Esophagus muscularis mucosa (tissue), 4 donors: ENCODE results near the gene A1BG. TPM values are rescaled to one million over a fixed set of nuclear protein-coding genes. Genes with fewer than 3 reads are reported as not detected.

Experiments used
- DNase-seq: peaks from one replicate; pipeline ENCODE4 v3.0.0-alpha.2; 2017; ENCODE audit errors: extremely low spot score
- H3K27ac ChIP-seq, 4 donors: fragments of 200-600 bp; sonication (generic); replicated peaks in 1 of 4; 1 replicate in 3 of 4; 2 replicates in 1 of 4; pipeline ENCODE4 v1.5.1; 2016 to 2019; ENCODE audit warnings: mild to moderate bottlenecking in 1 of 4
- H3K27me3 ChIP-seq, 4 donors: fragments of 200-600 bp; sonication (generic); one replicate each; pipeline versions ENCODE4 v1.5.1 to v1.6.0; 2016 to 2019
- H3K36me3 ChIP-seq, 4 donors: fragments of 200-600 bp; sonication (generic); one replicate each; pipeline ENCODE4 v1.5.1; 2016 to 2019
- H3K4me1 ChIP-seq, 4 donors: fragments of 200-600 bp; sonication (generic); one replicate each; pipeline ENCODE4 v1.5.1; 2016 to 2019
- H3K4me3 ChIP-seq, 4 donors: fragments of 200-600 bp; sonication (generic); 1 replicate in 2 of 4; 2 replicates in 2 of 4; pipeline ENCODE4 v1.5.1; 2016 to 2019; ENCODE audit warnings: mild to moderate bottlenecking in 4 of 4, moderate library complexity in 1 of 4
- H3K9me3 ChIP-seq, 4 donors: fragments of 200-600 bp; sonication (generic); 1 replicate in 3 of 4; 2 replicates in 1 of 4; pipeline ENCODE4 v1.5.1; 2016 to 2019
- EP300 ChIP-seq: sonication (generic); formaldehyde crosslinking; IDR thresholded peaks from one replicate; pipeline ENCODE4 v1.6.1; 2017; ENCODE audit warnings: antibody characterized with exemption
- POLR2A ChIP-seq: fragments of 450-650 bp; IDR thresholded peaks from one replicate; pipeline ENCODE4 v1.6.1; 2017; ENCODE audit warnings: antibody characterized with exemption, moderate library complexity, mild to moderate bottlenecking, low read depth
- POLR2AphosphoS5 ChIP-seq, 2 donors: sonication (generic); formaldehyde crosslinking; IDR thresholded peaks; one replicate each; pipeline ENCODE4 v1.6.1; 2017; ENCODE audit warnings: antibody characterized with exemption in 2 of 2
- WGBS: methylation state at CpG from one replicate; pipeline ENCODE4 v1.1.5; 2018; 5-methylcytosine and 5-hydroxymethylcytosine counted together
- intact Hi-C: fragments of 100-400 bp; cut with DNase I; formaldehyde crosslinking; loops from one replicate; pipeline ENCODE4 v1.15.1; 2023
- total RNA-seq, 4 donors: library from RNA; depleted of rRNA; stranded (reverse); fragments of >200 nt; gene quantifications; one replicate each; pipeline versions ENCODE4 v1.1.0 to v1.2.1, GENCODE V29; 2016
- TF ChIP-seq, protein P1 (sequence below), 3 experiments: fragments of 200-600 bp in 2 of 3; fragments of 450-650 bp in 1 of 3; sonication (generic) in 2 of 3; IDR thresholded peaks; one replicate each; pipeline ENCODE4 v1.5.1; 2017 to 2019; ENCODE audit warnings: antibody characterized with exemption in 3 of 3, mild to moderate bottlenecking in 2 of 3, moderate library complexity in 1 of 3

Gene A1BG
- total RNA-seq, 4 donors from 2014 or later = 0.83 to 12.1 (median 9.5) TPM

DNA sequence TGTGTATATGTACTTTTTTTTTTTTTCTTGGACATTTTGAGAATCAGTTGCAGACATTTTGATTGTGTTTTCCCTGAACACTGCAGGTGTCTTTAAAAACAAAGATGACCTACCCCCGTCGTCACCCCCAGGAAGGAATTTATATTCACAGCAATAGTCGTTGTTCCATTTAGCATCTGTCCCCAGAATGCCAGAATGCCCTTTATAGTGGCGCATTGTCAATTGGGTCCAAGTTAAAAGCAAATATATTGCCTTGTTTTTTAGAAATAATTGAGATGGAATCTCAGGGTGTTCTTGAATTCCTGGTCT is 40.4 kb upstream of the A1BG start:
- H3K27me3 ChIP-seq = peaks cover 0 to 29% (median 15%) of the 10 kb centered on the region in 4 donors
- peaks cover 46 to 69% (median 60%) of the 10 kb centered on the region in 4 donors for H3K36me3 ChIP-seq
- intact Hi-C loops = no loop called here
- no peak for DNase-seq
- H3K9me3 ChIP-seq = no peaks in the 10 kb centered on the region
- no peak overlapping the region for H3K27ac ChIP-seq
- H3K4me3 ChIP-seq = no peak overlapping the region
- TF ChIP-seq POLR2A (no peak), EP300 (no peak), POLR2AphosphoS5 (IDR thresholded peaks at IDR 0.05) (no peak)
- TF ChIP-seq, protein P1, sequence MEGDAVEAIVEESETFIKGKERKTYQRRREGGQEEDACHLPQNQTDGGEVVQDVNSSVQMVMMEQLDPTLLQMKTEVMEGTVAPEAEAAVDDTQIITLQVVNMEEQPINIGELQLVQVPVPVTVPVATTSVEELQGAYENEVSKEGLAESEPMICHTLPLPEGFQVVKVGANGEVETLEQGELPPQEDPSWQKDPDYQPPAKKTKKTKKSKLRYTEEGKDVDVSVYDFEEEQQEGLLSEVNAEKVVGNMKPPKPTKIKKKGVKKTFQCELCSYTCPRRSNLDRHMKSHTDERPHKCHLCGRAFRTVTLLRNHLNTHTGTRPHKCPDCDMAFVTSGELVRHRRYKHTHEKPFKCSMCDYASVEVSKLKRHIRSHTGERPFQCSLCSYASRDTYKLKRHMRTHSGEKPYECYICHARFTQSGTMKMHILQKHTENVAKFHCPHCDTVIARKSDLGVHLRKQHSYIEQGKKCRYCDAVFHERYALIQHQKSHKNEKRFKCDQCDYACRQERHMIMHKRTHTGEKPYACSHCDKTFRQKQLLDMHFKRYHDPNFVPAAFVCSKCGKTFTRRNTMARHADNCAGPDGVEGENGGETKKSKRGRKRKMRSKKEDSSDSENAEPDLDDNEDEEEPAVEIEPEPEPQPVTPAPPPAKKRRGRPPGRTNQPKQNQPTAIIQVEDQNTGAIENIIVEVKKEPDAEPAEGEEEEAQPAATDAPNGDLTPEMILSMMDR (IDR thresholded peaks at IDR 0.05) = no peak
- WGBS = 82% methylated on average over 4 of the region's 4 CpGs
- H3K4me1 ChIP-seq = peaks cover 12 to 34% (median 33%) of the 10 kb centered on the region in 4 donors

DNA sequence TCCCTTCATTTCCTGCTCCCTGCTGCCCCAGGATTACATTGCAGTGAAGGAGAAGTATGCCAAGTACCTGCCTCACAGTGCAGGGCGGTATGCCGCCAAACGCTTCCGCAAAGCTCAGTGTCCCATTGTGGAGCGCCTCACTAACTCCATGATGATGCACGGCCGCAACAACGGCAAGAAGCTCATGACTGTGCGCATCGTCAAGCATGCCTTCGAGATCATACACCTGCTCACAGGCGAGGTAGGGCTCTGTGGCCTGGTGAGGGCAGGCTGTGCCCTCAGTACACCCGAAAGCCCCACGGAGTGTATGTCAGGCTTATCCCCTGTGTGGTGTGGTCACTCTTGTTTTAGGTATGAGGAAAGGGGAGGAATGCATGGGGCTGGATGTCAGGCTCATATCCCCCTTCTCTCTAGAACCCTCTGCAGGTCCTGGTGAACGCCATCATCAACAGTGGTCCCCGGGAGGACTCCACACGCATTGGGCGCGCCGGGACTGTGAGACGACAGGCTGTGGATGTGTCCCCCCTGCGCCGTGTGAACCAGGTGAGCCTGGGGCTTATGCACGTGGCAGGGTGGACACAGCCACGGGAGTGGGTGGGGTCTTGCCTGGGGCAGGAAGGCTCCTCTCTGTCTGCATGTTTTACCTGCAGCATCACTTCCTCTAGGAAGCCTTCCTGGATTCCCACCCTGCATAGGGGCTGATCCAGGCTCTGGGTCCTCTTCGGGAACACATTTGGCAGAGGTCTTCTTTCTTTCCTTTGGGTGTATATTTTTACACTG is 39.8 kb upstream of the A1BG start:
- WGBS = 95% methylated on average over 16 of the region's 26 CpGs
- Histone ChIP-seq H3K9me3 (no peaks in the 10 kb centered on the region), H3K4me1 (peaks cover 16 to 40% (median 39%) of the 10 kb centered on the region in 4 donors), H3K36me3 (peaks cover 50 to 74% (median 63%) of the 10 kb centered on the region in 4 donors), H3K27ac (no peak overlapping the region), H3K27me3 (peaks cover 0 to 29% (median 15%) of the 10 kb centered on the region in 4 donors), H3K4me3 (no peak overlapping the region)
- TF ChIP-seq POLR2AphosphoS5 (IDR thresholded peaks at IDR 0.05) = no peak
- DNase-seq = no peak
- intact Hi-C loops = no loop called here

DNA sequence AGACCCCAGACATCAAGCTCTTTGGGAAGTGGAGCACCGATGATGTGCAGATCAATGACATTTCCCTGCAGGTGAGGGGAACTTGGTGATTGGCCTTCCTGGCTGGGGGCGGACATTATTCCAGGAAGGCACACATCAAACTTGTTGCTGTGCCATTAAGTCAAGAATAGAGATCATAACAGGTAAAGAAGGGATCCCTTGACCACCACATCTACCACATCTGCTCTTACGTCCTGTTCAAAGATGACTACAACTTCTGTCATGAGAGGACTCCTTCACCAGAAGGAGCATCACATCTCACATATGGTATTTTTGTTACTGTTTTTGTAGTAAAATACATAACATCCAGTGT is 34.9 kb upstream of the A1BG start:
- Histone ChIP-seq H3K36me3 (peaks cover 33 to 53% (median 41%) of the 10 kb centered on the region in 4 donors), H3K27me3 (no peaks in the 10 kb centered on the region), H3K4me3 (peak overlapping the region; percentile 75 to 87 (median 80)), H3K4me1 (peaks cover 31 to 50% (median 47%) of the 10 kb centered on the region in 4 donors), H3K9me3 (no peaks in the 10 kb centered on the region), H3K27ac (no peak overlapping the region)
- intact Hi-C loops = no loop called here
- WGBS = 82% methylated on average over 3 of the region's 3 CpGs
- no peak for DNase-seq
- TF ChIP-seq EP300 (no peak), POLR2A (no peak), POLR2AphosphoS5 (IDR thresholded peaks at IDR 0.05) (no peak)
- TF ChIP-seq, protein P1 (IDR thresholded peaks at IDR 0.05) = no peak

DNA sequence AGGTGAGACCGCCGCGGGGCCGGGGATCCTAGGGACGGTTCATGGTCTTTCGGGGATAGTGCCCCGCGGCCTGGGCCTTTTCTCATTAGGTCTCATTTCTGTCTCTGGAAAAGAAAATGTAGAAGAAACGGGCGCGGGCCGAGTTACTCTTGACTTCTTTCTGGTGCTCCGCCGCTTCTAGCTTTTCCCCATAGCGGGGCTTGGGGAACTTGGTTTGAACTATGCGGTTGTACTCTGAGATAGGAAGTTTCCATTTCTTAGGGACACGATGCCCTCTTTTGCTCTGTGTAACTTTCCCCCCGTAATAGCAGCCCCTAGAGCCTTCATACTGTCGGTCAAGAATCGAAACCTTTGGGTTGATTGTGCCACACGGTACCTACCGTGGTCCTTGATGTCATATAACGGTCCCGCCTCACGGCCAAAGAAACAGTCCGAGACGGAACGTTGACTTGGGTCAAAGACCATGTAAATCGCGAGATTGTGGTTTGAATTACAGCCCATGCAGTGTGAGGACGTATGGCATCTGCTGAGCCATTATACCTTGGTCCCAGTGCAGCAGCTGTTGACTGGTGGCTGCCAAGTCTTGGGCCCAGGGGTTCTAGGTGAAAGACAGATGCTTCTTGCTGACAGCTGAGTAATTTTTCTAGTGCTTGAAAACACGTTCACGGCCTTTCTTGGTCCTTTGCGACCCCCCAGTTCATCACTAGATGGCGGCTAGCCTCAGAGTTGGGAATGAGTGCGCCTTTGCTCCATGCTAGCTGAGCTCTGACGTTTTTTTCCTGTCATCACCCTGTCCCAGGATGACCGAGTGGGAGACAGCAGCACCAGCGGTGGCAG is 34.3 kb upstream of the A1BG start:
- DNase-seq = no peak
- Histone ChIP-seq H3K27me3 (no peaks in the 10 kb centered on the region), H3K27ac (peak overlapping the region; percentile 95 to 99 (median 98)), H3K9me3 (no peaks in the 10 kb centered on the region), H3K36me3 (peaks cover 27 to 47% (median 35%) of the 10 kb centered on the region in 4 donors), H3K4me1 (peaks cover 31 to 54% (median 47%) of the 10 kb centered on the region in 4 donors), H3K4me3 (peak overlapping the region; percentile 75 to 87 (median 80))
- 9% methylated on average over 38 of the region's 39 CpGs for WGBS
- intact Hi-C loops = no loop called here
- no peak for TF ChIP-seq POLR2A
- TF ChIP-seq, protein P1 (IDR thresholded peaks at IDR 0.05) = no peak
- no peak for TF ChIP-seq POLR2AphosphoS5 (IDR thresholded peaks at IDR 0.05)
- TF ChIP-seq EP300 = no peak
